GM19239 (cell line): ENCODE data around the gene FXN.
A peak's percentile ranks its signal among the peaks of the same experiment; 100 is the strongest.
"Not testable (repeated sequence)": the region's sequence is repeated elsewhere in the genome, so short reads cannot be mapped to it uniquely, and the experiment has no call there.

Experiments used
- DNase-seq: peaks from one replicate; pipeline ENCODE4 v3.0.0; 2011; ENCODE audit warnings: low spot score; ENCODE audit not compliant: insufficient read length
- FAIRE-seq: peaks from 2 replicates; lab custom pipeline; 2011; peaks lifted over from hg19 to GRCh38; lab: Jason Lieb, UNC

Gene FXN

GRCh38 chr9:69020301-69021145 lies 15.0 kb upstream of the FXN start:
- DNase-seq (no peak), FAIRE-seq (no peak)

- DNase-seq, result no peak
- no peak for FAIRE-seq
Measured at GRCh38 chr9:69023650-69024049, 11.9 kb upstream of the FXN start.

- FAIRE-seq (peak; percentile 86), DNase-seq (no peak)
Measured at GRCh38 chr9:69027355-69028097, 8.0 kb upstream of the FXN start.

- FAIRE-seq, result no peak
Measured at GRCh38 chr9:69028754-69029153, 6.8 kb upstream of the FXN start.

GRCh38 chr9:69029535-69029934 lies 6.0 kb upstream of the FXN start:
- DNase-seq (no peak), FAIRE-seq (no peak)

More at GRCh38 chr9:69028754-69029153, 6.8 kb upstream of the FXN start:
- no peak for DNase-seq

GRCh38 chr9:69030851-69031645 lies 4.5 kb upstream of the FXN start:
- no peak for DNase-seq
- no peak for FAIRE-seq

GRCh38 chr9:69034071-69034470 lies 1.5 kb upstream of the FXN start:
- DNase-seq, result no peak
- FAIRE-seq, result no peak

- FAIRE-seq (peak; percentile 83), DNase-seq (no peak)
Measured at GRCh38 chr9:69036309-69036708, 757 bp downstream of the FXN start.

- DNase-seq, result no peak
- FAIRE-seq, result no peak
Measured at GRCh38 chr9:69036799-69037198, 1.2 kb downstream of the FXN start.

GRCh38 chr9:69040646-69041045 lies 5.1 kb downstream of the FXN start:
- DNase-seq (no peak), FAIRE-seq (no peak)

- DNase-seq (no peak), FAIRE-seq (no peak)
Measured at GRCh38 chr9:69044240-69045219, 9.0 kb downstream of the FXN start.

- FAIRE-seq (no peak), DNase-seq (no peak)
Measured at GRCh38 chr9:69045821-69046220, 10.3 kb downstream of the FXN start.

GRCh38 chr9:69046723-69047122 lies 11.2 kb downstream of the FXN start:
- FAIRE-seq (no peak), DNase-seq (no peak)

- no peak for DNase-seq
Measured at GRCh38 chr9:69047371-69047770, 11.8 kb downstream of the FXN start.

GRCh38 chr9:69049094-69049493 lies 13.5 kb downstream of the FXN start:
- FAIRE-seq (no peak), DNase-seq (no peak)

More at GRCh38 chr9:69047371-69047770, 11.8 kb downstream of the FXN start:
- FAIRE-seq, result no peak

- not testable (repeated sequence) for DNase-seq, FAIRE-seq
Measured at GRCh38 chr9:69050936-69051335, 15.4 kb downstream of the FXN start.

- no peak for DNase-seq
Measured at GRCh38 chr9:69054989-69055388, 19.4 kb downstream of the FXN start.

GRCh38 chr9:69056191-69056815 lies 20.8 kb downstream of the FXN start:
- FAIRE-seq, result no peak
- DNase-seq, result no peak

More at GRCh38 chr9:69054989-69055388, 19.4 kb downstream of the FXN start:
- FAIRE-seq, result no peak

- DNase-seq (no peak), FAIRE-seq (no peak)
Measured at GRCh38 chr9:69058101-69058500, 22.5 kb downstream of the FXN start.
